Thoracic aorta (tissue), 2 donors: ENCODE results near the gene POMP. TPM values are rescaled to one million over a fixed set of nuclear protein-coding genes. Genes with fewer than 3 reads are reported as not detected.
A peak's percentile ranks its signal among the peaks of the same experiment; 100 is the strongest.

Experiments used
- ATAC-seq: fragments of 150-250 bp; one replicate; pipeline ENCODE4 v1.8.0; 2017; ENCODE audit warnings: low read depth; ENCODE audit not compliant: insufficient number of reproducible peaks, low FRiP score
- DNase-seq: peaks from one replicate; pipeline ENCODE4 v3.0.0-alpha.2; 2020; ENCODE audit warnings: low spot score
- H3K27ac ChIP-seq, 2 donors: fragments of 200-600 bp; sonication (generic); 1 replicate in 1 of 2; 2 replicates in 1 of 2; pipeline ENCODE4 v1.5.1; 2016; ENCODE audit warnings: mild to moderate bottlenecking in 2 of 2, moderate library complexity in 2 of 2
- H3K27me3 ChIP-seq: fragments of 200-600 bp; sonication (generic); replicated peaks from 2 replicates; pipeline ENCODE4 v1.6.0; 2016; ENCODE audit warnings: mild to moderate bottlenecking; ENCODE audit not compliant: insufficient read depth
- H3K36me3 ChIP-seq: fragments of 200-600 bp; sonication (generic); one replicate; pipeline ENCODE4 v1.5.1; 2016
- H3K4me1 ChIP-seq, 2 donors: fragments of 200-600 bp; sonication (generic); 1 replicate in 1 of 2; 2 replicates in 1 of 2; pipeline versions ENCODE4 v1.5.1 to v1.6.0; 2016; ENCODE audit warnings: low read depth in 2 of 2, mild to moderate bottlenecking in 1 of 2; ENCODE audit not compliant: control insufficient read depth in 1 of 2
- H3K4me3 ChIP-seq: fragments of 200-600 bp; sonication (generic); 2 replicates; pipeline ENCODE4 v1.5.1; 2016; ENCODE audit warnings: mild to moderate bottlenecking
- H3K9me3 ChIP-seq: fragments of 200-600 bp; sonication (generic); 2 replicates; pipeline ENCODE4 v1.5.1; 2016
- total RNA-seq, 2 donors: library from RNA; depleted of rRNA; stranded (reverse); fragments of >200 nt; gene quantifications; one replicate each; pipeline versions ENCODE4 v1.1.0 to v1.2.3, GENCODE V29; 2016
- TF ChIP-seq, protein P1 (sequence below): fragments of 200-600 bp; sonication (generic); IDR thresholded peaks from one replicate; pipeline ENCODE4 v1.5.1; 2019; ENCODE audit warnings: antibody characterized with exemption

Gene POMP, protein sequence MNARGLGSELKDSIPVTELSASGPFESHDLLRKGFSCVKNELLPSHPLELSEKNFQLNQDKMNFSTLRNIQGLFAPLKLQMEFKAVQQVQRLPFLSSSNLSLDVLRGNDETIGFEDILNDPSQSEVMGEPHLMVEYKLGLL
- 10 to 100 TPM; 45.1 to 49.7 TPM for total RNA-seq

- Histone ChIP-seq H3K27me3 (no peaks in the 10 kb centered on the region), H3K27ac (peak within 1 kb of the TSS; percentile 82 to 86), H3K4me1 (peaks cover 28 to 48% of the 10 kb centered on the region in 2 donors), H3K36me3 (peaks cover 8% of the 10 kb centered on the region), H3K4me3 (peak within 1 kb of the TSS; percentile 97), H3K9me3 (no peaks in the 10 kb centered on the region)
- DNase-seq (peak; percentile 81), ATAC-seq (peak; percentile 66)
- TF ChIP-seq, protein P1, sequence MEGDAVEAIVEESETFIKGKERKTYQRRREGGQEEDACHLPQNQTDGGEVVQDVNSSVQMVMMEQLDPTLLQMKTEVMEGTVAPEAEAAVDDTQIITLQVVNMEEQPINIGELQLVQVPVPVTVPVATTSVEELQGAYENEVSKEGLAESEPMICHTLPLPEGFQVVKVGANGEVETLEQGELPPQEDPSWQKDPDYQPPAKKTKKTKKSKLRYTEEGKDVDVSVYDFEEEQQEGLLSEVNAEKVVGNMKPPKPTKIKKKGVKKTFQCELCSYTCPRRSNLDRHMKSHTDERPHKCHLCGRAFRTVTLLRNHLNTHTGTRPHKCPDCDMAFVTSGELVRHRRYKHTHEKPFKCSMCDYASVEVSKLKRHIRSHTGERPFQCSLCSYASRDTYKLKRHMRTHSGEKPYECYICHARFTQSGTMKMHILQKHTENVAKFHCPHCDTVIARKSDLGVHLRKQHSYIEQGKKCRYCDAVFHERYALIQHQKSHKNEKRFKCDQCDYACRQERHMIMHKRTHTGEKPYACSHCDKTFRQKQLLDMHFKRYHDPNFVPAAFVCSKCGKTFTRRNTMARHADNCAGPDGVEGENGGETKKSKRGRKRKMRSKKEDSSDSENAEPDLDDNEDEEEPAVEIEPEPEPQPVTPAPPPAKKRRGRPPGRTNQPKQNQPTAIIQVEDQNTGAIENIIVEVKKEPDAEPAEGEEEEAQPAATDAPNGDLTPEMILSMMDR, result no peak
Measured at GRCh38 chr13:28658796-28659620, at the start of gene POMP. Gene POMP (plus strand): TSS chr13:28659130. CDS start chr13:28659185, 55 bp downstream.

- H3K4me3 ChIP-seq, result no peak overlapping the region
- no peak overlapping the region for H3K27ac ChIP-seq
- DNase-seq (no peak), ATAC-seq (no peak)
- TF ChIP-seq, protein P1, result no peak
- H3K27me3 ChIP-seq, result no peaks in the 10 kb centered on the region
- no peaks in the 10 kb centered on the region for H3K4me1 ChIP-seq
- H3K36me3 ChIP-seq, result no peaks in the 10 kb centered on the region
- H3K9me3 ChIP-seq, result no peaks in the 10 kb centered on the region
Measured at GRCh38 chr13:28609381-28609780, 49.5 kb upstream of the POMP start.

DNA sequence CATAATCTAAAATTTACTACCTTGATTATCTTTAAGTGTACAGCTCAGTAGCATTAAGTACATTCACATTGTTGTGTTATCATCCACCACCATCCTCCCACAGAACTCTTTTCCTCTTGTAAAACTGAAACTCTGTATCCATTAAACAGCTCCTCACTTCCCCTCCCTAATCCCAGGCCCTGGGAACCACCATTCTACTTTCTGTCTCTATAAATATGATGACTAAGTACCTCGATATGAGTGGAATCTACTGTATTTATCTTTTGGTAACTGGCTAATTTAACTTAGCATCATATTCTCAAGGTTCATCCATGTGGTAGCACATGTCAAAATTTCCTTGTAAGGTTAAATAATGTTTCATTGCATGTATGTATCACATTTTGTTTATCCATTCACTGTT lies 49.0 kb upstream of the POMP start:
- Histone ChIP-seq H3K27me3 (no peaks in the 10 kb centered on the region), H3K27ac (no peak overlapping the region), H3K4me3 (no peak overlapping the region), H3K36me3 (no peaks in the 10 kb centered on the region), H3K9me3 (no peaks in the 10 kb centered on the region), H3K4me1 (no peaks in the 10 kb centered on the region)
- no peak for DNase-seq
- TF ChIP-seq, protein P1, result no peak
- no peak for ATAC-seq

- ATAC-seq (no peak), DNase-seq (no peak)
- Histone ChIP-seq H3K4me3 (no peak overlapping the region), H3K36me3 (no peaks in the 10 kb centered on the region), H3K27me3 (no peaks in the 10 kb centered on the region), H3K4me1 (no peaks in the 10 kb centered on the region), H3K9me3 (no peaks in the 10 kb centered on the region), H3K27ac (no peak overlapping the region)
- TF ChIP-seq, protein P1, result no peak
Measured at GRCh38 chr13:28610996-28611395, 47.9 kb upstream of the POMP start.

GRCh38 chr13:28611654-28612131 lies 47.2 kb upstream of the POMP start:
- H3K4me1 ChIP-seq, result no peaks in the 10 kb centered on the region
- no peak overlapping the region for H3K27ac ChIP-seq
- no peak for ATAC-seq
- no peaks in the 10 kb centered on the region for H3K27me3 ChIP-seq
- DNase-seq, result no peak
- no peaks in the 10 kb centered on the region for H3K9me3 ChIP-seq
- H3K4me3 ChIP-seq, result no peak overlapping the region
- no peaks in the 10 kb centered on the region for H3K36me3 ChIP-seq
- TF ChIP-seq, protein P1, result no peak
